Panc1 (cell line): ENCODE results near the gene UNC93A.

Experiments used
- CTCF ChIP-seq: fragments of 450-650 bp; IDR thresholded peaks from 2 replicates; pipeline ENCODE4 v1.5.1; 2017; ENCODE audit warnings: mild to moderate bottlenecking
- REST ChIP-seq, 2 experiments: IDR thresholded peaks; 2 replicates each; pipeline ENCODE4 v1.6.1; 2011 to 2012; ENCODE audit warnings: low read depth in 2 of 2, control low read depth in 1 of 2, low read length in 1 of 2, mild to moderate bottlenecking in 1 of 2, moderate library complexity in 1 of 2; ENCODE audit not compliant: insufficient read depth in 1 of 2

GRCh38 chr6:167293088-167293589, 2.0 kb downstream of the UNC93A start:
- TF ChIP-seq CTCF: no peak
- TF ChIP-seq REST (IDR thresholded peaks at IDR 0.05; ENCODE audit: insufficient read depth in 1 of 2, low read depth in 2 of 2, low read length in 1 of 2): no peak
